ENCODE results near the gene KIFC1. TPM values are rescaled to one million over a fixed set of nuclear protein-coding genes. Genes with fewer than 3 reads are reported as not detected.
A peak's percentile ranks its signal among the peaks of the same experiment; 100 is the strongest.

Gene KIFC1
- total and polyA plus RNA-seq, 8 donors, result 0.46 to 15.4 (median 6.6) TPM; not detected in 1

GRCh38 chr6:33455051-33455450, 63.4 kb downstream of the KIFC1 start:
- H3K4me3 ChIP-seq, result peak overlapping the region; percentile 76 to 86 (median 78)
- DNase-seq, result no peak
- TF ChIP-seq POLR2A (IDR thresholded peaks at IDR 0.05) (no peak), POLR2AphosphoS5 (IDR thresholded peaks at IDR 0.05) (no peak), CTCF (IDR thresholded peaks at IDR 0.05) (no peak), EP300 (IDR thresholded peaks at IDR 0.05) (no peak)
- intact Hi-C loops (cut with DNase I; ENCODE audit: low total_unique reads), result no loop called here
- H3K36me3 ChIP-seq, result peaks cover 0 to 19% (median 14%) of the 10 kb centered on the region in 4 donors
- H3K9me3 ChIP-seq, result no peaks in the 10 kb centered on the region
- H3K4me1 ChIP-seq, result peaks cover 18 to 45% (median 29%) of the 10 kb centered on the region in 4 donors
- WGBS, 5 donors, result 39 to 46% (median 43%) methylated on average over 16 of the region's 16 CpGs
- H3K27me3 ChIP-seq, result no peaks in the 10 kb centered on the region
- H3K27ac ChIP-seq, result peak overlapping the region in 3 of 5 donors; percentile 80 to 87 (median 87)

- Histone ChIP-seq H3K27ac (no peak overlapping the region), H3K9me3 (no peaks in the 10 kb centered on the region), H3K4me1 (peaks cover 18 to 34% (median 29%) of the 10 kb centered on the region in 4 donors), H3K27me3 (no peaks in the 10 kb centered on the region), H3K4me3 (no peak overlapping the region), H3K36me3 (peaks cover 0 to 19% (median 14%) of the 10 kb centered on the region in 4 donors)
- intact Hi-C loops (cut with DNase I; ENCODE audit: low total_unique reads), result no loop called here
- no peak for DNase-seq
- TF ChIP-seq EP300 (IDR thresholded peaks at IDR 0.05) (no peak), CTCF (IDR thresholded peaks at IDR 0.05) (no peak)
- WGBS, 5 donors, result 97 to 100% (median 98%) methylated on average over 12 of the region's 12 CpGs
Observed at GRCh38 chr6:33456156-33456555, 64.5 kb downstream of the KIFC1 start.

GRCh38 chr6:33458676-33459075, 67.1 kb downstream of the KIFC1 start:
- Histone ChIP-seq H3K4me3 (no peak overlapping the region), H3K27ac (no peak overlapping the region), H3K4me1 (peaks cover 9 to 17% (median 13%) of the 10 kb centered on the region in 4 donors), H3K9me3 (no peaks in the 10 kb centered on the region), H3K27me3 (no peaks in the 10 kb centered on the region), H3K36me3 (peaks cover 0 to 16% (median 13%) of the 10 kb centered on the region in 4 donors)
- no peak for DNase-seq
- no peak for TF ChIP-seq EP300 (IDR thresholded peaks at IDR 0.05)
- TF ChIP-seq POLR2A (IDR thresholded peaks at IDR 0.05), result no peak
- TF ChIP-seq CTCF (IDR thresholded peaks at IDR 0.05), result no peak
- no peak for TF ChIP-seq POLR2AphosphoS5 (IDR thresholded peaks at IDR 0.05)
- 43 to 69% (median 55%) methylated on average over 3 of the region's 3 CpGs for WGBS, 5 donors
- intact Hi-C loops (cut with DNase I; ENCODE audit: low total_unique reads), result no loop called here

- no peak for DNase-seq
- Histone ChIP-seq H3K27me3 (no peaks in the 10 kb centered on the region), H3K36me3 (peaks cover 0 to 16% (median 13%) of the 10 kb centered on the region in 4 donors), H3K4me3 (no peak overlapping the region), H3K4me1 (peaks cover 8 to 14% (median 11%) of the 10 kb centered on the region in 4 donors), H3K27ac (no peak overlapping the region), H3K9me3 (no peaks in the 10 kb centered on the region)
- intact Hi-C loops (cut with DNase I; ENCODE audit: low total_unique reads), result no loop called here
- TF ChIP-seq POLR2AphosphoS5 (IDR thresholded peaks at IDR 0.05) (no peak), POLR2A (IDR thresholded peaks at IDR 0.05) (no peak), EP300 (IDR thresholded peaks at IDR 0.05) (no peak), CTCF (IDR thresholded peaks at IDR 0.05) (no peak)
- WGBS, 5 donors, result 89 to 100% (median 95%) methylated on average over 2 of the region's 2 CpGs
Observed at GRCh38 chr6:33459226-33459625, 67.6 kb downstream of the KIFC1 start.

Small RNA genes lying within 50 kb of the gene (small RNA-seq; reads per million reads assigned to genes)
- 0 reads per million in 4 donors for gene RPL35AP4
- 0 reads per million in 4 donors for gene ZBTB9

Other genes starting within 250 kb of the KIFC1 start
- 1 to 10 TPM in 1 of 5 donors, under 1 TPM in 2, not detected in 2; under 0.01 to 1.5 (median 0.87) TPM for gene COL11A2, start 199.4 kb upstream of the KIFC1 start, total RNA-seq
- gene COL11A2, start 199.4 kb upstream of the KIFC1 start, polyA plus RNA-seq, result under 1 TPM in 2 of 3 donors, not detected in 1; 0.19 to 0.88 TPM
- 10 to 100 TPM in 3 of 5 donors, 1 to 10 TPM in 2; 2.9 to 50.4 (median 10.7) TPM for gene RXRB, start 191.2 kb upstream of the KIFC1 start, total RNA-seq
- gene RXRB, start 191.2 kb upstream of the KIFC1 start, polyA plus RNA-seq, result 10 to 100 TPM; 15.9 to 32.7 (median 17.3) TPM
- 100 to 1,000 TPM in 1 of 5 donors, 10 to 100 TPM in 3, 1 to 10 TPM in 1; 9.3 to 119 (median 75.8) TPM for gene SLC39A7, start 191.0 kb upstream of the KIFC1 start, total RNA-seq
- gene SLC39A7, start 191.0 kb upstream of the KIFC1 start, polyA plus RNA-seq, result 10 to 100 TPM; 33.6 to 59.8 (median 54.5) TPM
- gene HSD17B8, start 187.2 kb upstream of the KIFC1 start, total RNA-seq, result 10 to 100 TPM in 2 of 5 donors, 1 to 10 TPM in 2, not detected in 1; 8.0 to 24.8 (median 14.5) TPM
- 10 to 100 TPM; 21.5 to 29.9 (median 24.5) TPM for gene HSD17B8, start 187.2 kb upstream of the KIFC1 start, polyA plus RNA-seq
- gene RING1, start 183.3 kb upstream of the KIFC1 start, total RNA-seq, result 100 to 1,000 TPM in 1 of 5 donors, 10 to 100 TPM in 4; 14.3 to 140 (median 20.7) TPM
- 10 to 100 TPM; 35.1 to 45.4 (median 37.4) TPM for gene RING1, start 183.3 kb upstream of the KIFC1 start, polyA plus RNA-seq
- gene VPS52, start 119.9 kb upstream of the KIFC1 start, total RNA-seq, result 10 to 100 TPM; 39.7 to 89.3 (median 59.4) TPM
- 10 to 100 TPM; 22.6 to 37.2 (median 25.3) TPM for gene VPS52, start 119.9 kb upstream of the KIFC1 start, polyA plus RNA-seq
- 1,000 to 10,000 TPM in 4 of 5 donors, 100 to 1,000 TPM in 1; 279 to 3,666 (median 1,718) TPM for gene RPS18, start 119.7 kb upstream of the KIFC1 start, total RNA-seq
- 1,000 to 10,000 TPM; 4,575 to 9,227 (median 6,928) TPM for gene RPS18, start 119.7 kb upstream of the KIFC1 start, polyA plus RNA-seq
- 10 to 100 TPM in 4 of 5 donors, not detected in 1; 10.8 to 42.9 (median 32.6) TPM for gene B3GALT4, start 114.7 kb upstream of the KIFC1 start, total RNA-seq
- 10 to 100 TPM in 2 of 3 donors, 1 to 10 TPM in 1; 9.8 to 11.5 (median 10.5) TPM for gene B3GALT4, start 114.7 kb upstream of the KIFC1 start, polyA plus RNA-seq
- 10 to 100 TPM; 42.9 to 72.9 (median 54.5) TPM for gene WDR46, start 102.6 kb upstream of the KIFC1 start, total RNA-seq
- gene WDR46, start 102.6 kb upstream of the KIFC1 start, polyA plus RNA-seq, result 10 to 100 TPM; 47.5 to 65.1 (median 54.4) TPM
- gene PFDN6, start 102.2 kb upstream of the KIFC1 start, total RNA-seq, result 10 to 100 TPM in 3 of 5 donors, 1 to 10 TPM in 1, not detected in 1; 9.7 to 32.9 (median 12.8) TPM
- gene PFDN6, start 102.2 kb upstream of the KIFC1 start, polyA plus RNA-seq, result 100 to 1,000 TPM; 117 to 265 (median 202) TPM
- 100 to 1,000 TPM in 1 of 5 donors, 10 to 100 TPM in 4; 10.4 to 103 (median 52.7) TPM for gene RGL2, start 92.9 kb upstream of the KIFC1 start, total RNA-seq
- 100 to 1,000 TPM in 1 of 3 donors, 10 to 100 TPM in 2; 37.4 to 112 (median 44.3) TPM for gene RGL2, start 92.9 kb upstream of the KIFC1 start, polyA plus RNA-seq
- 100 to 1,000 TPM in 2 of 5 donors, 10 to 100 TPM in 3; 29.0 to 242 (median 59.5) TPM for gene TAPBP, start 77.7 kb upstream of the KIFC1 start, total RNA-seq
- gene TAPBP, start 77.7 kb upstream of the KIFC1 start, polyA plus RNA-seq, result 10 to 100 TPM; 17.0 to 53.5 (median 37.5) TPM
- gene ZBTB22, start 74.1 kb upstream of the KIFC1 start, total RNA-seq, result 10 to 100 TPM in 4 of 5 donors, 1 to 10 TPM in 1; 1.2 to 45.2 (median 11.9) TPM
- gene ZBTB22, start 74.1 kb upstream of the KIFC1 start, polyA plus RNA-seq, result 10 to 100 TPM in 2 of 3 donors, 1 to 10 TPM in 1; 9.8 to 11.8 (median 10.5) TPM
- 100 to 1,000 TPM in 2 of 5 donors, 10 to 100 TPM in 3; 18.2 to 127 (median 59.8) TPM for gene DAXX, start 68.9 kb upstream of the KIFC1 start, total RNA-seq
- 10 to 100 TPM; 27.5 to 31.3 (median 27.5) TPM for gene DAXX, start 68.9 kb upstream of the KIFC1 start, polyA plus RNA-seq
- 100 to 1,000 TPM in 1 of 5 donors, 10 to 100 TPM in 4; 22.0 to 125 (median 70.0) TPM for gene PHF1, start 19.2 kb downstream of the KIFC1 start, total RNA-seq
- gene PHF1, start 19.2 kb downstream of the KIFC1 start, polyA plus RNA-seq, result 10 to 100 TPM; 56.3 to 99.9 (median 68.7) TPM
- 100 to 1,000 TPM in 3 of 5 donors, 10 to 100 TPM in 2; 12.8 to 203 (median 101) TPM for gene CUTA, start 26.3 kb downstream of the KIFC1 start, total RNA-seq
- 100 to 1,000 TPM; 162 to 233 (median 165) TPM for gene CUTA, start 26.3 kb downstream of the KIFC1 start, polyA plus RNA-seq
- gene SYNGAP1, start 28.2 kb downstream of the KIFC1 start, total RNA-seq, result 10 to 100 TPM in 2 of 5 donors, 1 to 10 TPM in 2, under 1 TPM in 1; 0.58 to 78.8 (median 7.7) TPM
- 1 to 10 TPM; 3.9 to 5.6 (median 4.0) TPM for gene SYNGAP1, start 28.2 kb downstream of the KIFC1 start, polyA plus RNA-seq
- gene ZBTB9, start 62.8 kb downstream of the KIFC1 start, total RNA-seq, result 1 to 10 TPM in 3 of 5 donors, under 1 TPM in 1, not detected in 1; 0.45 to 7.8 (median 3.1) TPM
- 1 to 10 TPM; 2.4 to 4.2 (median 2.6) TPM for gene ZBTB9, start 62.8 kb downstream of the KIFC1 start, polyA plus RNA-seq
- 10 to 100 TPM in 3 of 5 donors, 1 to 10 TPM in 2; 2.9 to 97.0 (median 22.3) TPM for gene BAK1, start 188.5 kb downstream of the KIFC1 start, total RNA-seq
- 10 to 100 TPM; 14.6 to 31.5 (median 24.6) TPM for gene BAK1, start 188.5 kb downstream of the KIFC1 start, polyA plus RNA-seq
- gene ITPR3, start 229.5 kb downstream of the KIFC1 start, total RNA-seq, result 100 to 1,000 TPM in 3 of 5 donors, 10 to 100 TPM in 2; 46.3 to 149 (median 105) TPM
- gene ITPR3, start 229.5 kb downstream of the KIFC1 start, polyA plus RNA-seq, result 10 to 100 TPM; 14.1 to 17.1 (median 14.3) TPM

All from stomach (tissue), 9 donors.